ENCODE measurements around the gene PPIE.

Gene PPIE

DNA sequence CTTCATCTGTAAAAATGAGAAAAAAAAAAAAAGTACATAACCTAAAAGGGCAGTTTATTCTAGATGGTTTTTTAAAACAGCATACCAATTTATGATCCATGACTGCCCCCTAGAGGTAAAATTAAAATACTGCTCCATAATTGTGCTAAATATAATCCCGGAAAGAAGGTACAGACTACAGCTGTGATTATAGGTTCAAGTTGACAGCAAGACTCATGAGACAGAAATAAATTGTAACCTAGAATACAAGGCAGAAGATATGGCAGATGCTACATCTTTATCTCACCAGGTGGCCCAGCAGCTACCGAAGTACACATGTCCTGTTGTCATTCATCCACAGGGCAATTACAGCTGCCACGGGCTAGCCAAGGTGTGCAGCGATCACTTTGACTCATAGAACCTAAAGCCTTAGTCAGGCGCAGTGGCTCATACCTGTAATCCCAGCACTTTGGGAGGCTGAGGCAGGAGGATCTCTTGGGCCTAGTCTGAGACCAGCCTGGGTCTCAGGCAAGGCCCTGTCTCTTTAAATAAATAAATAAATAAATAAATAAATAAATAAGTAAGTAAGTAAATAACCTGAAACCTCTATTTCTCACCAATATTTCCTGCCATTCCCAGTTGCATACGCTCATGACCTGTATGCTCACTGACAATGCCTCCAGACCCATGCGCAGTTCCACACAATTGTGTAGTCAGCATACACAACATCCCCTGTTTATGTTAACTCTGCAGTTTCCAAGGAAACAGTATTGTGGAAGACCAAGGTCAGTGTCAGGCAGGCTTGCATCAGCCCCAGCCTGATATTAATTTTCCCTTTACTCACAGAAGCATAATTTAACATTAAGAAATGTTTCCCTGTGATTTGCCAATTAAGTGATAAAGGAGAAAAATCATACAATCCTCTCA lies 18.3 kb upstream of the PPIE start:
- DNase-seq (ENCODE audit: low spot score): no peak

DNA sequence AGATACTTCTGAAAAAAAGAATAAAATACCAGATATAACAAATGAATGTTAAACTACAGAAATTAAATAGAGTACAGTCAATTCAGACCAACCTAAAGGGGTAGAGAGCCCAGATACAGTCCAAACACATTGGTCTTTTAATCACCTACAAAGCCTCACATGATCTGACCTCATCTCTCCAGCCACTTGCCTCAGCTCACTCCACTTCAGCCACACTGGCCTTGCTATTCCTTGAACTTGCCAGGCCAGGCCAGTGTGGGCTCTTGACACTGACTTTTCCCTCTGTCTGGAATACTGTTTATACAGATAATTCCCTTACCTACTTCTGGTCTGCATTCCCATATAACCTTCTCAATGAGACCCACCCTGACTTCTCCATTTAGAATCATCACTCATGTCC lies 17.0 kb upstream of the PPIE start:
- DNase-seq (ENCODE audit: low spot score): no peak

DNA sequence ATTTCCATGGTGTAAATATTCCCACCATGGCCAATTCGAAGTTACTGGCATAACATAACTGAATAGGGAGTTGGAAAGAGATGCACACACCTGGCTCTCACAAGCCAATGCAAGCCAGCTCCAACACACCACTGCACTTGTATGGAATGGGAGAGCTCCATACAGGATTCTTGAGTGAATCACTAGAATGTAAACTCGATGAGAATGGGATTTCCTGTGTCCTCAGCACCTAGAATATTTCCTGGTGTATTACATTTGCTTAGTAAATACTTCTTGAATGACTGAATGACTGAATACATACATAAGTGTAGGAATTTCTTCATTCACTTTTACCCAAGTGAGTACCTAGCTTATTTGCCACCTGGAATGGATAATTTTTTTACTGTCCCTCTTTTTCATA lies 16.2 kb upstream of the PPIE start:
- DNase-seq (ENCODE audit: low spot score): no peak

DNA sequence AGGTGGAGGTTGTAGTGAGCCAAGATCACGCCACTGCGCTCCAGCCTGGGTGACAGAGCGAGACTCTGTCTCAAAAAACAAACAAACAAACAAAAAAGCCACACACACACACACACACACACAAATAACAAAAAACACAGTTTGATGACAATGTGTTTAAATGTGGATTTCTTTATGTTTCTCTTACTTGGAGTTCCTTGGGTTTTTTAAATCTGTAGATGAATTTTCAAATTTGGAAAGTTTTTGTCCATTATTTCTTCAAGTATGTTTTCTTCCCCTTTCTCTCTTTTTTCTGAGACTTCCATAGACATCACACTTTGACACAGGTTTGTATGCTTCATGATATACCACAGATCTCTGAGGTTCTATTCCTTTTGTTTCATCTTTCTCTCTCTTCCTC lies 12.1 kb upstream of the PPIE start:
- DNase-seq (ENCODE audit: low spot score): no peak

DNA sequence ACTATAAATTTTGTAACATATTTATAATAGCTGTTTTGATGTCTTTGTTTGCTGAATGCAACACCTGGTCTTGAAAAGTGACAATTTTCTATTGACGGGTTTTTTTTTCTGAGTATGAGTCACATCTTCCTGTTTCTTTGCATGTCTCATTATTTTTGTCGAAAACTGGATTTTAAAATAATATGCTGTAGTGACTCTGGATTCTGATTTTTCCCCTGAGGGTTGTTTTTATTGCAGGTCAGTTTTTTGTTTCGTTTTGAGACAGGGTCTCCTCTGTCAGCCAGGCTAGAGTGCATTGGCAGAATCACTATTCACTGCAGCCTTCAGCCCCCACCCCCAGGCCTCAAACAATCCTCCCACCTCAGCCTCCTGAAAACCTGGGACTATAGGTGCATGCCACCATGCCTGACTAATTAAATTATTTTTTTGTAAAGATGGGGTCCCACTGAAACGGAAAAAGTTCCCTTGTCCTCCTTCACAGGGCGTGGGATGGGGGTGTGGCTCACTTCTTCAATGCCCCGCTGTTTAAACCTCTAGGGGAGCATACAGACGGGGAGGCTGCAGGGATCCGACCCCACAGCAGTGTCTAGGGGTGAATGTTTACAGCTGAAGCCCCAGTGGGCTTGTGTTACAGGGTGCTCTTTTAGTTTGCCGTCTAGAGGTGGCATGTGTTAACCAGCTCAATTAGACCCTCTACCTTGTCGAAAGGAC lies 11.3 kb upstream of the PPIE start:
- no peak for DNase-seq (ENCODE audit: low spot score)

DNA sequence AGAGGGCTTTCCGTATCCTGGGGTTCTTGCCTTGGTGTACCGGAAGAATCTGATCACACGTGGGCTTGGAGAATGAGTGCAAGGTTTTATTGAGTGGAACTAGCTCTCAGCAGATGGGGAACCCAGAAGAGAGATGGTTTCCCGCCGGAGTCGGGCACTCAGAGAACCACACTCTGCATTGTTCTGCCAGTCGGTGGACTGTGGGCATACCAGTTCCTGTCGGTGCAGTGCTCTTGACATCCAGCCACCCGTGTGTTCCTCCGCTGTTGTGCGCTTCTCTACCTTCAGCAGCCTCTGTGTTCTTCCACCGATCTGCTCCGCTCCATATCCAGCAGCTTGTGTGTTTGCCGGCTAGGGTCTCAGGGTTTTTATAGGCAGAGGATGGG lies 10.8 kb upstream of the PPIE start:
- no peak for DNase-seq (ENCODE audit: low spot score)

DNA sequence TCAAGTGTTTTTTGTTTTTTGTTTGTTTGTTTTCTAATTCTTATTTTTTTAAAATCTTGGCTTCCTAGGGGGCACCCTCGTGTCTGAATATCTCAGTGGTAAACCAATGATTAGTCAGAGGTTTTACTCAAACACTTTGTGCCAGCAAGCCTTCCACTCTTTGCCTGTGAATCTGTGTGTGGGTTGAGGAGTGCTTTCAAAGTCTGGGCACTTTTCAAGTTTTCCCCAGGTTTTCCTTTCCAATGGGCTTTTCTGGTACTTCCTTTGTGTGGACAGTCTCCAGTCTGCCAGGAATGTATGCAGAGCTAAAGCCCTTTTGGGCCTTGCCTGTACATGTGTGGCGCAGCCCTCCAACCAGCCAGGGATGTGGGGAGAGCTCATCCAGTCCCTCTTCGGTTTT lies 9.7 kb upstream of the PPIE start:
- no peak for DNase-seq (ENCODE audit: low spot score)

DNA sequence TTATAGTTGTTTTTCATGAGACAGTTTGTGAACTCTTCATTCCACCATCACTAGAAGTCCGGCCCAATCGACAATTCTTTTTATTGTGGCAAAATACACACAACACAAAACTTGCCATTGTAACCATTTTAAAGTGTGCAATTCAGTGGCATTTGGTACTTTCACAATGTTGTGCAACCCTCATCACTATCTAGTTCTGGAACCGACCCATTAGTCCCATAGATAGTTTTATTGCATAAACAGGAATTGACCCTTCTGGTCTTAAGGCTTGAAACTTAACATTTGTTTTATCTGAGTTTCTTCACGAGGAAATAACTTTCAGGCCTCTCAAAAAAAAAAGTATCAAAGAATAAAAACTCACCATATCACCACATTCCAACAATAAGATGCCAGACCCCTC lies 8.8 kb upstream of the PPIE start:
- DNase-seq (ENCODE audit: low spot score): no peak

DNA sequence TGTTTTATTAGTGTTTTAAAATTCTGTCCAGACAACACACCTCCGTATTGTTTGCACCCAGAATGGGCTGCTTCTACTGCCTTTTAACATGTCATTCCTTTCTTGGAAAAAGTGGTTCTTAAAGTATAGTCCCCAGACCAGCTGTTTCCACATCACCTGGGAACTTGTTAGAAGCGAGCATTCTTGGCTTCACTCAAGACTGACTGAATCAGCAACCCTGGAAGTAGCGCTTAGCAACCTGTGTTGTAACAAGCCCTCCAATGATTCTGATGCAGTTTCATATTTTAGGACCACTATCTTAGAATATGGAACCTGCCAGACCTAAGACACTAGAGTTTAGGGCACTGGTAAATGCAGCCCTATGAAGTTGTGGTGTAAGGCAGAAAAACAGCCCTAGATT lies 6.0 kb upstream of the PPIE start:
- no peak for DNase-seq (ENCODE audit: low spot score)

DNA sequence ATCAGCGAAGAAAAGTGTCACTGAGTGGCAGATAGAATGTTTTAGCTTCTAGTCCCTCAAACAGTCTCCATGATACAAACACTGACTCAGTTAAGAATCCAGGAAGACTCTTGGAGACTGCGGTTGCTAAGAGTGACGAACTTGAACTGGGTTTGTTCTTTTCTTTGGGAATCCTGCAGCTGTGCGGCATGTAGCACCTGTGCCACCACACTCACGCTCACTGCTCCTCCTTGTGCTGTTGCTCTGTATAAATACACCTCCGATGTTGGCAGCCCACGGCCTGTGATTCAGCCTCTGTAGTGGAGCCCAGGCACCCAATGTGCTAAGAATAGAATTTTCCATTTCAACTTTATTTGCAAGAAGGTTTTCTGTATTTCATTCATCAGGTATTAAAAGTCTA lies 5.5 kb upstream of the PPIE start:
- DNase-seq (ENCODE audit: low spot score): no peak

DNA sequence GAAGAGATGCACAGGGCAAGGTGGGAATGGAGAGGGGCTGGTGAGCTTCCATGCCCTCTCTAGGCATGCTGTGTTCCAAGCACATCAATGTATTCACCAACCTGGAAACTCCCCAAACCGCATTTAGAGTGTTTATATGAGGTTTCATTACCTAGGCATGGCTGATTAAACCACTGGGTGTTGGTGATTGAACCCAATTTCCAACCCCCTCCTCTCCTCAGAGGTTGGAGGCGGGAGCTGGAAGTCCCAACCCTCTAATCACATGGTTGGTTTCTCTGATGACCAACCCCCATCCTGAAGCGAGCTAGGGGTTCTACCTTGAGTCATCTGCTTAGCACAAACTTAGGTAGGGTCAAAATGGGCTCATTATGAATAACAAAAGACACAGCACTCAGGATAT lies 3.0 kb upstream of the PPIE start:
- DNase-seq (ENCODE audit: low spot score): no peak

DNA sequence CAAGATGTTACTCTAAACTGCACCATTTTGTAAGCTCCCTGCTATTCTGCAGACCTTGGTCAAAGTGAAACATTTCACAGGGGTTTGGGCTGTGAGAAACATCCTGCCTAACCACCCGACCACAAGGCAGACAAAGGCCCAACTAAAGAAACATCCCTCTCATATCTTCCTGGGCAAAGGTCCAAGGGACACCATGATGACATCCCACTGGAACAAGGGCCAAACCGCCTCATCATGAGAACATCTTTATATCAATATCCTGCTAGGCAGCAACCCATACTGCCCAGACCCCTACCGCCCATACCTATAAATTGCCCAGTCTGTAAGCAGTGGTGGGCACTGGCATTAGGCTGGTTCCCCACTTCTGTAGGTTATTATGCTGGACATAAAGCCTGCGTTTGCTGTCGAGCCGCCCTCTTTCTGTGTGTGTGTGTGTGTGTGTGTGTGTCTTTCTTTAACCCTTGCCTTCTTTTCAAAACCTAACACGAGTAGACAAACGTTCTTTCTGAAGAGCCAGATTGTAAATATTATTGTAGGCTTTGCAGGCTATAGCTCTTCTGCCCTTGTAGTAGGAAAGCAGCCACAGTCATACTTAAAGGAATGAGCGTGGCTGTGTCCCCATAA lies 1.0 kb upstream of the PPIE start:
- DNase-seq (ENCODE audit: low spot score): no peak

DNA sequence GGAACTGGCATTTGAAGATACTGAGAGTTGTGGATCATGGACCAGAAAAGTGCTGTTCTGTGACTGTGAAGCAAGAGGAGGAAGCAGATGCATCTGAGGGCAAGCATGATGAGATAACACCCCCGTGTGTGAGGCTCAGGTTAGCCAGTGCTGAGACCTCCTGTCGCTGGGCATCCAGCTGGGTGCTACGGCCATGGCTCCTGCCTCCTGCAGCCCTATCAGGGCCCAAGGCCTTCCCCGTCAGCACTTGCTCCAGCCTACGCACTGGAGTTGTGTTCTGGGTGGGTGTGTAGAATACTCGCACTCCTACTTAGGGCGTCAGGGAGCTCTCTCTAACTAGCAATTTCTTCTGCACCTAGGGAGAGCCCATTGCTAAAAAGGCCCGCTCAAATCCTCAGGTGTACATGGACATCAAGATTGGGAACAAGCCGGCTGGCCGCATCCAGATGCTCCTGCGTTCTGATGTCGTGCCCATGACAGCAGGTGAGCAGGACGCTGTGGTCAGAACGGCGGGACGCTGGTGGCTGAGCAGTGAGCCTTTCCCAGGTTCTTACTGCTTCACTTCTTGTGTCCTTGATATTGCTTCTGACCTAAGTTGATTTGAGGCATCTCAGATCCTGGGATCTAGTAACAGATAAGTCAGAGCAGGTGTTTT lies 6.5 kb downstream of the PPIE start:
- DNase-seq (ENCODE audit: low spot score): no peak

DNA sequence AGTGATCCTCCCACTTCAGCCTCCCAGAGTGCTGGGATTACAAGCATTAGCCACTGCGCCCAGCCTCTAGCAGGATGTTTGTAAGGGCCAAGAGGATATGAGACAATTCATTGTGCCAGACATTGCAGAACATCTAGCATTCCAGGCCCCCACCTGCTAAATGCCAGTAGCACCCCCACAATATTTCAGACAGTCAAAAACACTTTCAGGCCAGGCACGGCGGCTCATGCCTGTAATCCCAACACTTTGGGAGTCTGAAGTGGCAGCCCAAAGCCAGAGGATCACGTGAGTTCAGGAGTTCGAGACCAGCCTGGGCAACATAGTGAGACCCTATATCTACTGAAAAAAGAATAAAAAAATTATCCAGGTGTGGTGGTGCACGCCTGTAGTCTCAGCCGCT lies 12.9 kb downstream of the PPIE start:
- no peak for DNase-seq (ENCODE audit: low spot score)

DNA sequence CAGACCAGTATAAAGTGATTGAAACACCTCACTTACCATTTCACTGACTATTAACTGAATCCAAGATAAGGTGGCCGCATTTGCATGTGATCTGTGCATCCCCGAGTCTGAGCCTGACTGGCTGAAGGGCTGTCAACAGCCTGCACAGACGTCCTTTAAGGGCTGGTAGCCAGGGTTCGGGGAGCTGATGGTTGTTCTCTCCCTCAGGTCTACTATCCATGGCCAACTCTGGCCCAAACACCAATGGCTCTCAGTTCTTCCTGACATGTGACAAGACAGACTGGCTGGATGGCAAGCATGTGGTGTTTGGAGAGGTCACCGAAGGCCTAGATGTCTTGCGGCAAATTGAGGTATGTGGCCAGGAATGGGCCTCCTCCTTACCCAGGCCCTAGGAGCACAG lies 14.0 kb downstream of the PPIE start:
- DNase-seq (ENCODE audit: low spot score): no peak

DNA sequence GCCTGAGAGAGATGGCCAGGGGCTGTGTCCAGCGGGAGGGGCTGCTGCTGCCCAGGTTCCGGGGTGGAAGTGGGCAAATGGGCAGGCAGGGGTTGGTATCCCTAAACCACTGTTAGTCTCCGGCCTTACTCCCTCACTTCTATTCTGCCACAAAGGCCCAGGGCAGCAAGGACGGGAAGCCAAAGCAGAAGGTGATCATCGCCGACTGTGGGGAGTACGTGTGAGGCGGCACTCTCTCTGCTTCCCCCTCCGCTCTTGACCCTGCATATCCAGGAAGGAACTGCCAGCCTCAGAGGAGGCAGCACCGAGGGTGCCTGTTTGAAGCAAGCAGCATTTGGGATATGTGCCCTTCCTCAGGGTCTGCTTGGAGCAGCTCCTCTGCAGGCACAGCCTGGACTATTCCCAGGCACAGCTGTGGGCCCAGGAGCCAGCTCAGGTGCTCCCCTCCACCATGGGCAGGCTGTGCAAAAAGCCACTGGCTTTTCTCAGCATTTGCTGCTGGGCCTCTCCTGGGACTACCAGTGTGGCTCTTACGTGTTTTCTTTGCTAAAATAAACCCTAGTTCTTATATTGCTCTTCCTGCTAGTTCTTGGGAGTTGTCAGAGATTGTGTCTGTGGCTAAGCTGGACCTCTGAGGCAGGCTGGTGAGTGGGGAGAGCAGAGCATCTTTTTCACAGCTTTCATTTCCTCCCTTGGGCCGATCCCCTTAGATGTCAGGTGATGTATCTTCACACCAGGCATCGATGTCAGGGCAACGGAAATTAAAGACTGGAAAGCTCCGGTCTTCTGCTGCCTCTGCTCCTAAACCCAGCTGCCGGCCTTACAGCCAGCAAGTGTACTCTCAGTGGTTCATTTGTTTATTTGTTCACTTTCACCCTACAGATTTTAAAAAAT lies 14.7 kb downstream of the PPIE start:
- no peak for DNase-seq (ENCODE audit: low spot score)

DNA sequence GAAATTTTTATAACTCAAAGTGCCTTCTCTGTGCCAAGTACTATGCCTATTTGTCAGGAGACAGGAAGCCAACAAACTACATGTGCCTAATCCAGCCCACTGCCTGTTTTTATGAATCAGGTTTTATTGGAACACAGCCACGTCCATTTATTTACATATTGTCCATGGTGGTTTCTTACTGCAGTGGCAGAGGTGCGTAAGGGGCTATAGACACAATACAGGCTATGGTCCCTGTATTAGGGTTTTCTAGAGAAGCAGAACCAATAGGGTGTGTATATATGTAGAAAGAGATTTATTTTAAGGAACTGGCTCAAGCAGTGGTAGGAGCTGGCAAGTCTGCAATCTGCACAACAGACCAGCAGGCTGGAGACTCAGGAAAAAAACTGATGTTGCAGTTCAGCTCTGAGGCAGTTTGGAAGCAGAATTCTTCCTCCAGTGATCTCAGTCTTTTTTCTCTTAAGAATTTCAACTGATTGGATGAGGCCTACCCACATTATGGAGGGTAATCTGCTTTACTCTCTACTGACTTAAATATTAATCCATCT lies 15.4 kb downstream of the PPIE start:
- no peak for DNase-seq (ENCODE audit: low spot score)

DNA sequence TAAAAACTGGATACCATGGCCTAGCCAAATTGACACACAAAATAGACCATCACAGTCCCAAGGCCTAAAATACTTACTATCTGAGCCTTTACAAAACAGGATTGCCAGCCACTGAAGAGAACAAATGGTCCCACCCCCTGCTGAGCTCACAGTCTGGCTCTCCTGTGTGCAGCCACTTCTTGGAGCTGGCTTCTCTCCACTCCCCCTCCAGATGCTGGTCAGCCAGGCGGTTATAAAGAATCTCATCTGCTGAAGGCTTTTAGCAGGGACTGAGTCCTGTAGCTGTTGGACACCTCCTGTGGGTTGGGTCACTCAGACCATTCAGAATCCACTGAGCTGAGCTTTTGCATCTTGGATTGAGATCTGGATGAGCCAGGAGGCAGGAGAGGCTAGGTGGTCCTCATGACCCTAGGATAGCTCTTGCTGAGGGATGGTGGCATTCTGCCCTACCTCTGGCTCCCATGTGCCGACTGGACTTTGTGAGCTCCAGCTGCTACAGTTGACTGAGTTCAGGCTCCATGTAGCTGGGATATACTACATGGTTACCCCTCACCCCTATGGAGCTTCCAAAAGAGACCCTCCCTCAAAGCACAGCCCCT lies 16.3 kb downstream of the PPIE start:
- DNase-seq (ENCODE audit: low spot score): no peak

DNA sequence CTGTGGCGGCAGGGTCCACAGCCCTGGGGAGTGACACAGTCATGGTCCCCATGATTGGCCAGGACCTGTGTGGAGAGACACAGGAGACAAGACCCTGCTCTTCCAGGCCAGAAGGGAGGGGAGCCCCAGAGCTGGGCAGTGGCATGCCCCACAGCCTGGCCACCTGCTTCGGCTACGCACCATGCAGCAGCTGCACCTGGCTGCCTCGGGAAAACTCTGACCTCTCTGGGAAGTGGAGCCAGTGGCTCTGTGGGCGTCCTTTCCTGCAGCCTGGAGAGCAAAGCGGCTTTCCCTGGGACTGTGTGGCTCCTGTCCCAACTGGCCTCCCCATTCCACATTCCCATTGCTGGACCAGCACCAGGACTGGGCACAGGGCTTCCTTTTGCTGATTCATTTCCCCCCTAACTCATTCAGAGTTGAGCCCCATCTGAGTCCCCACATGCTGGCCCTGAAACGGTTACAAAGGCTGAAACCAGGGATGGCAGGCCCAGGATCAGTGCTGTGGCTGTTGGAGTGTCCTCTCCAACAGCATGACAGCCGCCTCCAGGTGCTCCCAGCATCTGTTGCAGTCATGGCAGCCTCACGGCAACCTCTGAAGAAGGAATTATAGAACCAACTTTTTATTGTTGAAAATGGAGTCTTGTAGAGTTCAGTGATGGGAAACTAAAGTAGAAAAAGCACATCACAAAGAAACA lies 17.4 kb downstream of the PPIE start:
- no peak for DNase-seq (ENCODE audit: low spot score)

DNA sequence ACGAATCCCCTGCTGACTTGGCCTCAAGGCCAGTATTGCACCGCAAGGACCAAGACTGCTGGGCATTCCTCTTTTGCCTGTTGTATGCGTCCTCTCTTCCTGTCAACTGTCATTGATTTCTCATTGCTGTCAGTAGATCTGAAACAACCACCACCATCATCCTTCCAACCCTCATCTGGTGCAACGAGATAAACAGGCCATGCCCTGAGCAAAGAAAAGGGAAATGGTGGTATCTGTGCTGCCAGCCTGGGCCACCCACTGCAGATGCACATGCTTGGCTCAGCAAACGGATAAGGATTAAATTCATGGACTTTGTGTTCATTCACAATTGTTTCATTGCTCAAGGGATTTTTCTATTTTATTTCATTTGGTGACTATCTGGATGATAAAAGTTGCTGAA lies 18.8 kb downstream of the PPIE start:
- DNase-seq (ENCODE audit: low spot score): no peak
